Stimulated activated CD4-positive, alpha-beta T cell treated with anti-CD3 and anti-CD28 coated beads, Interleukin-1b, Interleukin-23, amount 100 ng/mL, for 4 hours (primary cell): ENCODE results near the gene GSTO1.

Experiments
- DNase-seq, 2 donors: peaks; one replicate each; pipeline ENCODE4 v3.0.0-alpha.2; 2020; ENCODE audit warnings: low read depth in 2 of 2

GSTO1 gene

DNA sequence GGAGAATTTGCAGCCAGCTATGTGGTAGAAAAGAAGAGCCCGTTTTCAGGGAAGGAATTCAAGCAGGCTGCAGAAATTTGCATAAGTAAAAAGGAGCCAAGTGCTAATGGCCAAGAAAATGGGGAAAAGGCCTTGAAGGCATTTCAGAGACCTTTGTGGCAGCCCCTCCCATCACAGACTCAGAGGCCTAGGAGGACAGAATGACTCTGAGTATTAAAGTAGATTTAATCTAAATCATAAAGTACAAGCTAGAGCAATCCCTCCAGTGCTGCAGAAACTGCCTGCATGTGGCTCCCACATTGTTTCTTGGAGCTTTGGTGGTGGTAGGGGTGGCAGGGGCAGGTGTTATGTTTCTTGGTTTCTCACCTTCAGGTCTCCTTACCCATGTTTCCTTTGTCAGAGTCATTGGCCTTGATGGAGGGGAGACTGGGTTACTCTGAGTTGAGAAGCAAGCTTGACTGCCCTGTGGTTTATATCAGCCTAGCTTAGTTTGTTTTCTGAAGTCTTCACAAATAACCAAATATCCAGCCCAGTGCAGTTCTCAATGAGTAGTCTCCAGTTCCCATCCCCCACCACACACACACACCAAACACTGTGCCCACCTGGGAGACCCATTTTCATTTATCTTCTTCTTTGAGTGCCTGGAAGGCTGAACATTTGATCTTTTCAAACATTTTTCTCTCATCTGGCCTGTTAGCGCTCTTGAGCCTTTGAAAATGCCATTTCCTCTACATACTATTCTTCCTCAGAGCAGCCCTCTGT, 49.1 kb downstream of the GSTO1 start:
- DNase-seq: no peak

DNA sequence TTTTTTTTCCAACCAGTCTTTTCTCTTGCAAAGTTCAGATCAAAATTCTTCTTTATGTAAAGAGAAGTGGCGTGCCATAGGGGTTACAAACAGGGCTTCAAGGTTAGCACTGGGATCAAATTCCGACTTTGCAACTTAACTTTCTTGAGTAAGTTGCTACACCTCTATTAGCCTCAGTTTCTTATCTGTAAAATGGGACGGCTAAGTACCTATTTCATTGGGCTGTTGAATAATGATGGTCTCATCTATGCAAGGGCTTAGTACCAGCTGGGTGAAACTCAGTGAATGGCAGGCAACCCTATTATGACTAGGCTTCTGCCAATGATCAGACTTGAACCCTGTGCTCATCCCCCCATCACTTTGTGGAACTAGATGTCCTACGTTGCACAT, 49.7 kb downstream of the GSTO1 start:
- no peak for DNase-seq

DNA sequence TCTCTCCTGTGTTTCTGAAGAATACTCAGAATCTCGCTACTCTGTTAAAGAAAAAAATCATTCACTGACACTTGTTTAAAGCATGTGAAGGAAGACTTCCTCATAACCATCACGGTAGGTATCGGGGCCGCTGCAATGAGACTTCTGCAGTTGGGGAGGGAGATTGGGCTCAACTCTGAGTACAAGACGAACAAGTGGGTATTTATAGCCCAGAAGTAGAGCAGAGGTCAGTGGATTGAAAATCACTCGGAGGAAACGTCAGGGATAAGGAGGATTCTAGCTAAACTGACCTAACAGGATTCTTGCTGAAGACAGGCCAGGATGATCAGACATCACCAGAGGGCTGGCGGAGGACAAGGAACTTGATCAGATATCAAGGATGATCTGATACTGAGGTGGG, 50.2 kb downstream of the GSTO1 start:
- DNase-seq: no peak

GRCh38 chr10:104306897-104307296, 52.2 kb downstream of the GSTO1 start:
- DNase-seq: no peak

DNA sequence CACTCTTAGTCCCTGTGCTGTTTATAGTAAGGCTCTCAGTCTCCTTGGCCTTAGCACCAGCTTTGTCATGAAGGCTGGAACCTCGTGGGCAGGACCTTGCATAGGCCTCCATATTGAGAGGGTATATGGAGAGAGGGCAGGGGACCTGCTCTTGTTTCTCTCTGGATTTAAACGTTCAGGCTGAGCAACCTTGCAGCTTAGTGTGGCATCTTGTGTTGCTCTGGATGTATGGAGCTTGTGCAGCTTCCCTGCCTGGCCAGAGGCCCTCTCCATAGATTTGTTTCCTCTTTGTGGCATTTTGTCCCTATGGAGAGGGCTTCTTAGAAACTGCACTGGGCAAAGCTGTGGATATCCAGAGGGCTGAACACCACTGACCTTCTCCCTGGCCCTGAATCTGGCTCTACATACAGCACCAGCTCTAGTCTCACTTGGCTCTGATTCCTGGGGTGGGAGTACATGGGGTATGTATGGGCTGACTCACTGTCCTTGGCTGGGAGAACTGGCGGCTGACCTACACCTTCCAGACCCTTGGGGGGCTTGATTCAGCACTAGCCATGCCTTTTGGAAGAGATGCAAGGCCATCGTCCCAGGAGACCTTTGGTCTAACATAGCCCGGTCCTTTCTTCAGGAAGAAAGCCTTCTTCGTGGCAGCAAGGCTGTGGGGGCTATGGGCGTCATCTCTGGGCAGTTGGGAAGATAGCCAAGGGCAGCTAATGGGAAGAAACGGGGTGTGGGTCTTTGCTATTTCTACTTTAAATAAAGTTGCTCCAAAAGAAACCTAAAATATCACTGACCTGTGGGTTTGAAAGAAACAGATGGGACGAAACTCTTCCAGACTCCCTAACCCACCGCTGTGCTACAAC, 53.1 kb downstream of the GSTO1 start:
- DNase-seq: no peak

GRCh38 chr10:104308439-104308903, 53.8 kb downstream of the GSTO1 start:
- no peak for DNase-seq

- DNase-seq: no peak
Measured at GRCh38 chr10:104309980-104310978, 55.6 kb downstream of the GSTO1 start.

GRCh38 chr10:104311184-104311720, 56.6 kb downstream of the GSTO1 start:
- no peak for DNase-seq

DNA sequence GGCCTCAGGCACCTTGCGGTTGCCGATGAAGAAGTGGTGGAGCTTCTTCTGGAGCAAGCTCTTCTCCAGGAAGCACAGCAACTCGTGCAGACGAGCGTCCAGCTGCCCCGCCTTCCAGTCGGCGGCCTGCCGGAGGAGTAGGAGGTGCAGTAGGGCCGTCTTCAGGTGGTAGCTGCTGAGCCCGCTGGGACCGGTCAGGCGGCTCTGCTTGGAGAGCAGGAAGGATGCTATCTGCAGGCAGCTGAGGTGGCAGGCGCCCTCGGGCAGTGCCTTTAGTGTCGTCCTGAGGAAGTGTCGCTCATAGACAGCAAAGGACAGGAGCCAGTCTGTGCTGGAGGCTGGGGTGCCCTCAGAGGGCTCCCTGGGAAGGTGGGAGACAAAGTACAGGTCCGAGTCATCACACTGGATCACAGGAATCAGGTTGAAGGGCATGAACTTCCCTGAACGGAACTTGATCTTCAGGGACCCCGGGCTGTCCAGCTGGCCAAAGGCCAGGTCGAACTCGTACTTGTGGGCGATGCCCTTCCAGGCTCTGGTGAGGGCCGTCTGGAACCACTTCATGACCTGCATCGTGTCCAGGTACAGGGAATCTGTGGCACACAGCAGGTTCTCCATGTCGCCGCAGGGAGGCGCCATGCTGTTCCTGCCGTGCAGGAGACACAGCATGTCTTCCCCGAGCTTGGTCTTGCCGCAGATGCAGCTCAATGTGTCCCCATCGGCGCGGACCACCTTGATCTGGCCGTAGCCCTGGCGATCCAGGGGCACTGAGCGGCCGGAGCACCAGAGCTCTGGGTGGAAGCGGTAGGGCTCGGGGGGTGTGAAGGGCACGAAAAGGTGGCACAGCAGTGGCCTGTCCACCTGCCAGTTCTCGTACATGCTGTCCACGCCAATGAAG, 60.1 kb downstream of the GSTO1 start:
- DNase-seq: no peak

DNA sequence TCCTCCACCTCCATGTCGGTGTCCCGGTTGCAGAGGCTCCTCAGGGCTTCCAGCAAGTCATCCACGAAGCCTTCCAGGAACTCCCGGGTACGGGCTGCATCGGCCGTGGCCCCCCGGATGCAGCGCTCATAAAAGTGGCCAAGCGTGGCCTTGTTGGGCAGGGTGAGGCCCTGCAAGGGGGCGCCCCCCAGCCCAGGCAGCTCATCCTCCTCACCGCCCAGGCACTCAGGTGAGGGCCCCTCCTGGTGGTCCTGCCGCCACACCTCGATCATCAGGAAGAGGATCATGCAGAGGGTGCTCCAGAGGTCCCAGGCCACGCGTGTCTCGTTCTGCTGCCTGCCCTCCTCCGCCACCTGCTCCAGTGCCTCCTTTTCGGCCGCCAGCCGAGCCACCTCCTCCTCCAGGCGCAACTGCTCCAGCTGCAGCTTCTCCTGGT, 60.8 kb downstream of the GSTO1 start:
- no peak for DNase-seq

GRCh38 chr10:104316321-104317099, 61.8 kb downstream of the GSTO1 start:
- DNase-seq: no peak
